NCI-H2227 treated with DMSO at 0.1 percent for 48 hours (cell line): ENCODE data around the gene ITGB7.

Experiments used
- DNase-seq: peaks from one replicate; lab custom pipeline; 2025; lab: John Stamatoyannopoulos, UW

The ITGB7 gene, protein sequence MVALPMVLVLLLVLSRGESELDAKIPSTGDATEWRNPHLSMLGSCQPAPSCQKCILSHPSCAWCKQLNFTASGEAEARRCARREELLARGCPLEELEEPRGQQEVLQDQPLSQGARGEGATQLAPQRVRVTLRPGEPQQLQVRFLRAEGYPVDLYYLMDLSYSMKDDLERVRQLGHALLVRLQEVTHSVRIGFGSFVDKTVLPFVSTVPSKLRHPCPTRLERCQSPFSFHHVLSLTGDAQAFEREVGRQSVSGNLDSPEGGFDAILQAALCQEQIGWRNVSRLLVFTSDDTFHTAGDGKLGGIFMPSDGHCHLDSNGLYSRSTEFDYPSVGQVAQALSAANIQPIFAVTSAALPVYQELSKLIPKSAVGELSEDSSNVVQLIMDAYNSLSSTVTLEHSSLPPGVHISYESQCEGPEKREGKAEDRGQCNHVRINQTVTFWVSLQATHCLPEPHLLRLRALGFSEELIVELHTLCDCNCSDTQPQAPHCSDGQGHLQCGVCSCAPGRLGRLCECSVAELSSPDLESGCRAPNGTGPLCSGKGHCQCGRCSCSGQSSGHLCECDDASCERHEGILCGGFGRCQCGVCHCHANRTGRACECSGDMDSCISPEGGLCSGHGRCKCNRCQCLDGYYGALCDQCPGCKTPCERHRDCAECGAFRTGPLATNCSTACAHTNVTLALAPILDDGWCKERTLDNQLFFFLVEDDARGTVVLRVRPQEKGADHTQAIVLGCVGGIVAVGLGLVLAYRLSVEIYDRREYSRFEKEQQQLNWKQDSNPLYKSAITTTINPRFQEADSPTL

GRCh38 chr12:53207042-53207441 is at the start of gene ITGB7:
Gene ITGB7, minus strand, starts transcription at chr12:53207251. Its CDS starts 6,808 bp downstream, at chr12:53200443.
- no peak for DNase-seq

GRCh38 chr12:53255996-53256395 is 48.9 kb upstream of the ITGB7 start:
- DNase-seq: no peak

- DNase-seq: no peak
Measured at GRCh38 chr12:53254816-53255545, 47.9 kb upstream of the ITGB7 start.

DNA sequence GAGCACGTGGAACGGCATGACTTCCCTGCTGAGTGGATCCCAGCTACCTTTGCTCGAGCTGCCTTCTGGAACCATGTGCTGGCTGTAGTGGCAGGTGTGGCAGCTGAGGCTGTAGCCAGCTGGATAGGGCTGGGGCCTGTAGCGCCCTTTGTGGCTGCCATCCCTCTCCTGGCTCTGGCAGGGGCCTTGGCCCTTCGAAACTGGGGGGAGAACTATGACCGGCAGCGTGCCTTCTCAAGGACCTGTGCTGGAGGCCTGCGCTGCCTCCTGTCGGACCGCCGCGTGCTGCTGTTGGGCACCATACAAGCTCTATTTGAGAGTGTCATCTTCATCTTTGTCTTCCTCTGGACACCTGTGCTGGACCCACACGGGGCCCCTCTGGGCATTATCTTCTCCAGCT is 46.2 kb upstream of the ITGB7 start:
- no peak for DNase-seq

DNA sequence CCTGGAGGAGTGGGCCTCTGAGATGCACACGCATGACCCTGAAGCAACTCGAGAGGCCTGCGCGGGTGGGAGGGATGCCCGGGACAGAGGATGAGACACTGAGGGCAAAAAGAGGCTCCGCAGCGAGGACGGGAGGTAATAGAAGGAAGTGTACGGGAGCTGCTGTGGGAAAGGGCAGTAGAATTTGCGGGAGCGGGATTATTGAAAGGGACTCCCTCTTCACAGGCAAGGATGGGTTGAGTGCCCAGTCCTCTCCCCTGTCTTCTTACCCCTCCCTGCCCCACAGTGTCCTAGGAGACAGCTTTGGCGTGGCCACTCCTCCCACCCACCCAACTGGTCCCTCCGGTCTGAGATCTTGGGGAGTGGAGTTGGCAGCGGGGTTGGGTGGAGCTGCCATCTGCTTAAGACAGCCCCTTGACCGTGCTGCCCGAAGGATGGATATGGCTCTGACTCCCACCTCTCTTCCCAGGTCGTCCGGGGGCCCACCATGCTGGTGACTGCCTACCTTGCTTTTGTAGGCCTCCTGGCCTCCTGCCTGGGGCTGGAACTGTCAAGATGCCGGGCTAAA is 45.4 kb upstream of the ITGB7 start:
- no peak for DNase-seq

DNA sequence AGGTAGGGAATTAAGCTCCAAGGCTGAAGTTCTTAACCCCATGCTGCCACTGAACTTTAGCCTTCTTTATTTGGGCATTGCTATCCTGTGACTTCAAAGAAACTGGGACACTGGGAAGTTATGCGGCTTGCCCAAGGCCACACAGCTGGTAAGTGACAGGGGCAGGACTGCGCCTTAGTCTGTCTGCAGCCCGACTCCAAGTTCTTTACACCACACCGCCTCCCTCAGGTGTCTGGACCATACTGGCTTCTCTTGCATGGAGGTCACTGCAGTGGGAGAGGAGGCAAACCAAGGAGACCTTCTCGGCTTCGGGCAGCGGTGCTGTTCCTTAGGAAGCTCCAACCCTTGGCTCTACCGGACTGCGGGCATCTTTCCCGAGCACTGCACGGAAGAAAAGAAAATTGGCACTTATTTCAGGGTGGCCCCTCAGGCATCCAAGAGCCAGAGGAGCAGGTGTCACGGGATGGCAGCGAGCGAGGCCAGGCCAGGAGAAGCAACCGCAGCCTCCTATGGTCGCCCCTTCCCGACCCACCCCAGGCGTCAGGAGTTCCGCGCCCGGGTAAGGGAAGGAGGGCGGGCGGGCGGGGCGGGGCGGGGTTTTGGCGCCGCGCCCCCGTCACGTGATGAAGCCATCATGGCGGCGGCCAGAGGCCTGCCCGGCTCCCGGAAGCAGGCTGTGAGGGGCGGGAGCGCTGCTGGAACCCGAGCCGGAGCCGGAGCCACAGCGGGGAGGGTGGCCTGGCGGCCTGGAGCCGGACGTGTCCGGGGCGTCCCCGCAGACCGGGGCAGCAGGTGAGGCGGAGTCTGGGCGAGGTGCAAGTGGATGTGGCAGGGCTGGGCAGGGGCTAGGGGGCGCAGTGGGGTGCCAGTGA is 44.7 kb upstream of the ITGB7 start:
- DNase-seq: peak; percentile 42

GRCh38 chr12:53245286-53245685 is 38.2 kb upstream of the ITGB7 start:
- DNase-seq: no peak

DNA sequence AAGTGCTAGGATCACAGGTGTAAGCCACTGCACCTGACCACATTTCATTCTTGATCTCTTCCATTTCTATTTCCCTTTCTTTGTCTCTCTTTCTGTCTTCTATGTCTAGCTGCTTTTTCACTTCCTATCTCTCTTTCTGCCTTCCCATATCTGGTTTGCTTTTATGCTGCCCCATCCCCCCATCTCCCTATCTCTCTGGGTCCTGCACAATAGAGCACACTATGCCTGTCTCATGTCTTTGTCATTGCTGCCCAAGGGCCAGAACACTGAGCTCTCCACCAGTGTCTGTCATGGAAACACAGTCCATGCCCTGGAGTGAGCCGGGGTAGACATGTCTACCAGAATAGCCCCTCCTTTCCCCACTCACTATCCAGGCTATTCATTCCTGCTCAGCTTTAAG is 37.3 kb upstream of the ITGB7 start:
- no peak for DNase-seq

DNA sequence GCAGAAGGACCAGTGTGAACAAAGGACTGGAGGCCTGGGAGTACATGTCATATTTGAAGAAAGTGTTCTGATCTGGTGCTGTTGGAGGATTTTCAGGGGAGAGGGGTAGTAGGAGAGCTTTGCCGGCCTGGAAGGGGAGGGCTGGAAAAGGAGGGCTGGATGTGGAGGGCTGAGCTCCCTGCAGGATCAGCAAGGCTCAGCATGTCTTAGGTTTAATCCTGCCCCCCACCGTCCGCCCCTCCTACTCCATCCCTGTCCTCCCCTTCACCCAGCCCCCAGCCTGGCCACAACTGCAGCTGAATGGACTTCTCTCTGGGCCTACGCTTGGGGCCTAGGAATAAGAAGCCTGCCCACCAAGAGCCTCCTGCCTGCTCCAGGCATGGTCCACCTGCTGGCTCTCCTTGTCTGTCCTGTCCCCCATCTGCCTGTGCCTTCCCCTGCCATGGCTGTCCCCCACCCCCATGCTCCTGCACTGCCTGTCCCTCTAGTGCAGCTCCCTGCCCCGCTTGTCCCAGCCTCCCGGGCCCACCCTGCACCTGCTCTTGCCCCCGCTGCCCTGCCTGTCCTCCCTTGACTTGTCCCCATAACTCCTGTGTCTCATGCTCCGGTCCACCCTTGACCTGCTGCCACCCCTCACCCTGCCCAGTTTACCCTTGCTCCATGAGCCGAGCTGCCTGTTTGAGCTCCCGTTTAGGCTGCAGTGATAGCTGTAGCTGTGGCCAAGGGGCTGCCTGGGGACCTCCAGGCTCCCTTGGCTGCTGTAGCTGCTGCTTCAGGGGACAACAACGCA is 34.8 kb upstream of the ITGB7 start:
- no peak for DNase-seq

DNA sequence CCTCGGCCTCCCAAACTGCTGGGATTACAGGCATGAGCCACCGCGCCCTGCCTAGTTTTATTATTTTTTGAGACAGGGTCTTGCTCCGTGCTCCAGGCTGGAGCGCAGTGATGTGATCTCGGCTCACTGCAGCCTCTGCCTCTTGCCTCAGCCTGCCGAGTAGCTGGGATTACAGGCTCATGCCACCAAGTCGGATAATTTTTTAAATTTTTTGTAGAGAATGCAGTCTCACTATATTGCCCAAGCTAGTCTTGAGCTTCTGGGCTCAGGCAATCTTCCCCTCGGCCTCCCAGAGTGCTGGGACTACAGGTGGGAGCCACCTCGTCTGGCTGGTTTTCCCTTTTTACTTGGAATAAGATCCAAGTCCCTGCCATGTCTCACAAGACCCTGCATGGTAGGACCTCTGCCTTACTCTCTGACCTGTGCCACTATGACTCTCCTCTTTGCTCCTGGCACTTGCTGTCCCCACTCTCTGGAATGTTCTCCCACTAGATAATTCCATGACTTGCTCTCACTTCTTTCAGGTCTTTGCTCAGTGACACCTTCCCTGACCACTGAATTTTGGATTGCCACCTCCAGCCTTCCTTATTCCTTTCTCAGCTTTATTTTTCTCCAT is 32.7 kb upstream of the ITGB7 start:
- no peak for DNase-seq

DNA sequence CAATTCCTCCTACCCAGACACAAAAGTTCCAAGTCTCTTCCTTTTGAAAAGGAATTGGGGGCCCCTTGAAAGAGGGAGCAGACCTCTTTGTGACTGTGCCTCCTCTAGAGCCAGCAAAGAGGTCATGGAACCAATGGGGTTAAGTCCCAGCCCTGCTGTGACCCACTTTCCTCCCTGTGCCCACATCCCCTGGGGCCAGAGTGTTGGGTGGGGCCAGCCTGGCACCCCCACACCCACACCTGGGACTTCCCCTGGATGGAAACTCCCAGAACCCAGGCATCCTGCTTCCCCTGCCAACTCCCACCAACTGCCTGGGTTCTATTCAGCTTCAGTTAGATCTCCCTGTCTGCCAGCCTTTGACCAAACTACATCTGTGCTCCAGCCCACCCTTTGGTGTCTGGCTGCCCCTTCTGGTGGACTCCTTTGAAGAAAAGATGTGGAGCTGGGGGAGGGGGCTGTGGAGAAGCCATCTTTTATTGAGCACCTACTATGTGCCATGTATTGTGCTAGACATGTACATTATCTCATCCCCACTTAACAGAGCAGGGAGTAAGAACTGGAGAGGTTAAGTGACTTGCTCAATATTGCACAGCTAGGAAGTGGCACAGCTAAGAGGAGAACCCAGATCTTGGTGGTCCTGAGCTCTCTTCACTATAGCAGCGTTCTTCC is 29.5 kb upstream of the ITGB7 start:
- DNase-seq: no peak

DNA sequence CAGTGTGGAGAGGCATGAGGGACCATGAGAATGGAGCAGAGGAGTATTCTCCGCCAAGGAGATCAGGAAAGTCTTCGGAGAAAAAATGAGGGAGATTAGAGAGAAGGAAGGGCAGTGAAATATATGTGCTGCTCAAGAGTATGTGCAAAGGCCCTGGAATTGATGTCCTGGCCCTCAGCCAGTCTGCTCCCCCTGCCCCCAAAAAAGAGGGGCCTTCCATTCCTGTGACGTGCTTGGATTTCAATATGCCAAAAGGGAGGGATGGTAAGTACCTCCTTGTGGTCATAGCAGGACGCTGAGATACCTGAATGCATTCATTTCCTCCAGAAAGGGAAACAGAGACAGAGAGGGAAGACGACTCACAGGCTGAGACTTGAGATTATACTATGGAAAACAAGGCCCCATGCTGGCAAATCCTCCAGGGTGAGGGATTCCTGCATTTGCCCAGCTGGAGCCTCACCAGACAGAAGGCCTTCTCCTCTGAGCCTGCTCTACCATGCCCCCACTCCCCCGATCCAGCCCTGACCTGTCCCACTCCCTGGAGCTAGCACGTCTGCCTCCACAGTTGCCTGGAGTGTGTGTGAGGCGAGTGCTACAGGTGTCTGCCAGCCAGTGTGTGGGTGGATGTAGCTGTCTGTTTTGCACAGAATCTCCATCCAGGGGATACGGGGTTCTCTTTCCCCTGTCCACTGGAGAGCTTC is 28.8 kb upstream of the ITGB7 start:
- DNase-seq: no peak

DNA sequence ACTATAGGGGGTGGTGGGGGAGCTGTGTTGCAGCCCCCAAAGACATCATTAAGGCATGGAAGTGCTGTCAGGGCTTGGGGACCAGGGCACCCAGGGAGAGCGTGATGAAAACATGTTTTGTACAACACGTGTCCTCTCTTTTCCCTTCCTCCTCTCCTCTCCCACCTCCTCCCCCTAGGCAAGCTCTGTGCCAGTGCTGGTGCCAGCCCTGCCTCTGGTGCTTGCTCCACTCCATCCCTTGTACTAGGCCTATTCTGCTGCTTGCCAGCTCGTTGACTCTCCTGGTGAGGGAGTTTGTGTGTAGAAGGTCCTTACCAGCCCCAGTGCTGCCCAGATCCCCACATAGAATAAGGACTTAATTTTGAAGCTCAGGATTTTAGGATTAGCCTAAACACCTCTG is 28.1 kb upstream of the ITGB7 start:
- no peak for DNase-seq

GRCh38 chr12:53234271-53234914 is 27.3 kb upstream of the ITGB7 start:
- peak; percentile 49 for DNase-seq

GRCh38 chr12:53233671-53234121 is 26.6 kb upstream of the ITGB7 start:
- DNase-seq: no peak

DNA sequence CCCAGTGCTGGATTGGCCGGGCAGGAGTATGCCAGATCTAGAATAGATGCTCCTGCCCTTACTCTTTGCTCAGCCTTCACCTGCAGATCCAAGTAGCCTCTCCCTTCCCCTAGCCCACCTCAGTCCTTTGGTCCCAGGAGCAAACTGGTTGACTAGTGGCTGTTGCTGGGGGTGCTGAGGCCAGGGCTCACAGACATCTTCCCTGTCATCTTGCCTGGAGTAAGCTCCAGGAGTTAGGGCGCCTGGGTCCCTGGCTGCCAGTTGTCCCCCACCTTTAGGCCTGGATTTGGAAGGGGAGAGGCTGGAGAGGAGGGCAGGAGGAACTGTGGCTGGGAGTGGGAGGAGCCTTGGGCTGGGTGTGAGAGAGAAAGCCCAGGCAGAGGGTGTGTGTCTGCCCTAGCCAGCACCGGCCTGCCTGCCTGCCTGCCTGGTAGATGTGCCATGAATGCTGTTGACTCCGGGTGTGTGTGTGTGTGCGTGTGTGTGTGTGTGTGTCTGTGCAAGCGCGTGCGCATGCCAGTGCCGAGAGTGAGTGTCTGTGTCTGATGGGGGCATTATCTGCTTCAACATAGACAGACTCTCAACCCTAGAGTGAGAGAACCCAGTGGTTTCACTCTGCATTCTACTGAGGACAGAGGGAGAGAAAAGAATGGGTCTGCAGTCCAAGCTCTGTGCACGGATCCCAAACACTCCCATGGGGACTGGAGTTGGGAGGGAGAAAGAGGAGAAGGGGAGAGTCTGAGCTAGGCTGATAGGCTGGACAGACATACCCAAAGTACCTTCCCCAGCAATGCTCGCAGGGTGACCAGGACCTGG is 25.8 kb upstream of the ITGB7 start:
- DNase-seq: peak; percentile 20

- no peak for DNase-seq
Measured at GRCh38 chr12:53231921-53232645, 25.0 kb upstream of the ITGB7 start, which contains the start of gene RARG. Gene RARG, minus strand, starts transcription at chr12:53232209. Its CDS starts 4,664 bp downstream, at chr12:53227545.
